ENCODE results near the gene PRKCH. TPM values are rescaled to one million over a fixed set of nuclear protein-coding genes. Genes with fewer than 3 reads are reported as not detected.

Gene PRKCH
- total RNA-seq, 1 donor from 2014 or later = 9.0 TPM

DNA sequence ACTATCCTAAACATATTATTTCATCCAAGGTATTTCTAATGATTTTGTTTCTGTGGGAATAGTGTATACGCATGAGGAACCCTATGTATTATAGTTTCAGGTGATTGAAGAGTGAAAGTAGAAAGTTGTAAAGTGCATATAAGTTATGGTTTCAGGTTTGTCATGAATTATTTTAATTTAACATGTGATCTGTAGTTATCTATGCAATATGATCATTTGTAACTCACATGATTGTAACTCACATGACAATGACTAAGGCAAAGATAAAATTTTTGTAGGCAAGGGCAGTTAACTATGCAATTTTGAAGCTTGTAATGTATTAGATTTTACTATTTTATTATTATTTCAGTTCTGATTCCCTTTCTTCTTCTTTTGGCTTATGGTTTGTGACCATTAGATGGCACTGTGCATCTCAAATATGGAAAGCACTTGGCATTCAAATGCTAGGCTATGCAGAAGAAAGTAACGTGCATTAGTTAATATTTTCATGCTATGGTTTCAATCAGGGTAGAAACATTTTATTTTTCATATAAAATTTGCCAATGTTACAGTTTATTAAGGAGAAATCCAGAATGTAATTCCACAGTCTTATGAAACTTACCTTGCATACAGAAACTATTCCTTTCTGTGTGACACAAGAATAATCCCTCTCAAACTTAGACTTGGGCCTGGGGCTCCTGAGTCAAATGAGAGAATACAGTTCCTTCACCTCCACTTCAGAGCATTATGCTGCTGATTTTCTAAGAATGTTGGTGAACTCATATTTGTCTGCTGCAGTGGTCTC is 24.5 kb upstream of the PRKCH start:
- TF ChIP-seq, protein P1, sequence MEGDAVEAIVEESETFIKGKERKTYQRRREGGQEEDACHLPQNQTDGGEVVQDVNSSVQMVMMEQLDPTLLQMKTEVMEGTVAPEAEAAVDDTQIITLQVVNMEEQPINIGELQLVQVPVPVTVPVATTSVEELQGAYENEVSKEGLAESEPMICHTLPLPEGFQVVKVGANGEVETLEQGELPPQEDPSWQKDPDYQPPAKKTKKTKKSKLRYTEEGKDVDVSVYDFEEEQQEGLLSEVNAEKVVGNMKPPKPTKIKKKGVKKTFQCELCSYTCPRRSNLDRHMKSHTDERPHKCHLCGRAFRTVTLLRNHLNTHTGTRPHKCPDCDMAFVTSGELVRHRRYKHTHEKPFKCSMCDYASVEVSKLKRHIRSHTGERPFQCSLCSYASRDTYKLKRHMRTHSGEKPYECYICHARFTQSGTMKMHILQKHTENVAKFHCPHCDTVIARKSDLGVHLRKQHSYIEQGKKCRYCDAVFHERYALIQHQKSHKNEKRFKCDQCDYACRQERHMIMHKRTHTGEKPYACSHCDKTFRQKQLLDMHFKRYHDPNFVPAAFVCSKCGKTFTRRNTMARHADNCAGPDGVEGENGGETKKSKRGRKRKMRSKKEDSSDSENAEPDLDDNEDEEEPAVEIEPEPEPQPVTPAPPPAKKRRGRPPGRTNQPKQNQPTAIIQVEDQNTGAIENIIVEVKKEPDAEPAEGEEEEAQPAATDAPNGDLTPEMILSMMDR (IDR thresholded peaks at IDR 0.05; ENCODE audit: unreplicated experiment) = peak; percentile 32
- no peaks in the 10 kb centered on the region for H3K9me3 Mint-ChIP-seq
- H3K27ac Mint-ChIP-seq = no peak overlapping the region
- DNase-seq (ENCODE audit: low spot score in 2 of 2, unreplicated experiment in 2 of 2) = no peak
- H3K4me3 Mint-ChIP-seq = no peak overlapping the region
- H3K36me3 Mint-ChIP-seq = no peaks in the 10 kb centered on the region
- no peaks in the 10 kb centered on the region for H3K27me3 Mint-ChIP-seq (ENCODE audit: low read depth)
- peaks cover 13% of the 10 kb centered on the region for H3K4me1 Mint-ChIP-seq

DNA sequence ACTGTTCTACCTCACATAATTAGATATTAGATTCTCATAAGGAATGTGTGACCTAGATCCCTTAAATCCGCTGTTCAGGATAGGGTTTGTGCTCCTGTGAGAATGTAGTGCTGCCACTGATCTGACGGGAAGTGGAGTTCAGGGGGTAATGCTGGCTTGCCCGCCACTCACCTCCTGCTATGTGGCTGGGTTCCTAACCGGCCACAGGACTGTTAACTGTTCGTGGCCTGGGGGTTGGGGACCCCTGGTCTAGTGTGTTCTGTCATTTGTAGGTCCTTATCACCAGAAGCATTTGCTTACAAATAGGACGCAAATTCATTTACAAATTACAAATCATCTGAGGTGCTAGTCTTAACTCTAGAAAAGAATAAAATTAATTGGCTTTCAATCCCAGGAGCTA is 23.8 kb upstream of the PRKCH start:
- no peak overlapping the region for H3K4me3 Mint-ChIP-seq
- no peaks in the 10 kb centered on the region for H3K27me3 Mint-ChIP-seq (ENCODE audit: low read depth)
- DNase-seq (ENCODE audit: low spot score in 2 of 2, unreplicated experiment in 2 of 2) = no peak
- no peaks in the 10 kb centered on the region for H3K9me3 Mint-ChIP-seq
- no peak overlapping the region for H3K27ac Mint-ChIP-seq
- peaks cover 1% of the 10 kb centered on the region for H3K36me3 Mint-ChIP-seq
- TF ChIP-seq, protein P1 (IDR thresholded peaks at IDR 0.05; ENCODE audit: unreplicated experiment) = no peak
- H3K4me1 Mint-ChIP-seq = peaks cover 13% of the 10 kb centered on the region

DNA sequence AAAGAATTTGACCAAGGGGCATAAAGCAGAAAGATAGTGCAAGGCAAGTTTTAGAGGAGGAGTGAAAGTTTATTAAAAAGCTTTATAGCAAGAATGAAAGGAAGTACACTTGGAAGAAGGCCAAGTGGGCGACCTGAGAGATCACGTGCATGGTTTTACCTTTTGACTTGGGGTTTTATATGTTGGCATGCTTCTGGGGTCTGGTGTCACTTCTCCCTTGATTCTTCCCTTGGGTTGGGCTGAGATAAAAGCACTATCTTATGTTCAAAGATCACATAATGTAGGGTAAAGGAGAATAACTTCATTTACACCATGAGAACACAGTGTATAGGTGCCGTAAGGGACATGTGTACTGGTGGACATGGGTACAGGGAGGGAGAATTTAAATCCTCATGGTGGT is 22.6 kb upstream of the PRKCH start:
- Mint-ChIP-seq H3K27me3 (ENCODE audit: low read depth) (no peaks in the 10 kb centered on the region), H3K9me3 (peaks cover 4% of the 10 kb centered on the region), H3K4me3 (no peak overlapping the region)

DNA sequence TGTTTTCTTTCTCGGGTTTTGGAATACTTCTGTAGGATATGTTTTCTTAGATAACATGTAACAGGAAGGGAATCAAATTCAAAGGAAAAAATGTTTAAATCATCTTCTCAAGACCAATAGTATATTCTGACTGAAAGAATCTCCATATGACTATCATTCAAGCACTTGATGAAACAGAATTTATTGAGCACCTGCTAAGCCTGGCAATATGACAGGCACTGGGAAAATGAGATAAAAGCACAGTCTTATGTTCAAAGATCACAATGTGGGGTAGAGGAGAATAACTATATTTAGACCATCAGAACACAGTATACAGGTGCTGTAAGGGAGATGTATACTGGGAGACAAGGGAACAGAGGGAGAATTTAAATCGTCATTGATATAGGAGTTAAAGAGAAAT is 21.2 kb upstream of the PRKCH start:
- TF ChIP-seq, protein P1 (IDR thresholded peaks at IDR 0.05; ENCODE audit: unreplicated experiment) = no peak
- Mint-ChIP-seq H3K27me3 (ENCODE audit: low read depth) (no peaks in the 10 kb centered on the region), H3K27ac (no peak overlapping the region), H3K4me1 (peaks cover 13% of the 10 kb centered on the region), H3K36me3 (peaks cover 4% of the 10 kb centered on the region), H3K9me3 (peaks cover 4% of the 10 kb centered on the region), H3K4me3 (no peak overlapping the region)
- DNase-seq (ENCODE audit: low spot score in 2 of 2, unreplicated experiment in 2 of 2) = no peak

More for the DNA sequence above, 22.6 kb upstream of the PRKCH start:
- DNase-seq (ENCODE audit: low spot score in 2 of 2, unreplicated experiment in 2 of 2) = no peak
- H3K27ac Mint-ChIP-seq = no peak overlapping the region
- TF ChIP-seq, protein P1 (IDR thresholded peaks at IDR 0.05; ENCODE audit: unreplicated experiment) = no peak
- H3K36me3 Mint-ChIP-seq = peaks cover 4% of the 10 kb centered on the region
- H3K4me1 Mint-ChIP-seq = peaks cover 13% of the 10 kb centered on the region

DNA sequence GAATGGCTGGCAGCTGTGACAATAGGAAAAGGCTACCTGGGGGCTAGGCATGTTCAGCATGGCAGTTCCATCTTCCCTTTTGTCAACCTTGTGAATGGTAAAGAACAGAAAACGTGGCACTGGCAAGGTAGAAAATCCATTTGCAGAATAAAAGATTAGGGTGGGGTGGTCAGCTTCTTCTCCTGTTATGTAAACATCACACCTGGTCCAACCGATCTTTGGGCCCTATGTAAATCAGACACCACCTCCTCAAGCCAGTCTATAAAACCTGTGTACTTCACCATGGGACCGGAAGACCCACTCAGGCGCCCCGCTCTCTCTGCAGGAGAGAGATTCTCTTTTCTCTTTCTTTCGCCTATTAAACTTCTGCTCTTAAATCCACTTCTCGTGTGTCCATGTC is 20.6 kb upstream of the PRKCH start:
- peaks cover 13% of the 10 kb centered on the region for H3K4me1 Mint-ChIP-seq
- no peaks in the 10 kb centered on the region for H3K27me3 Mint-ChIP-seq (ENCODE audit: low read depth)
- TF ChIP-seq, protein P1 (IDR thresholded peaks at IDR 0.05; ENCODE audit: unreplicated experiment) = no peak
- peaks cover 7% of the 10 kb centered on the region for H3K9me3 Mint-ChIP-seq
- DNase-seq (ENCODE audit: low spot score in 2 of 2, unreplicated experiment in 2 of 2) = no peak
- H3K36me3 Mint-ChIP-seq = peaks cover 4% of the 10 kb centered on the region
- H3K4me3 Mint-ChIP-seq = no peak overlapping the region
- no peak overlapping the region for H3K27ac Mint-ChIP-seq
